H9 (cell line): ENCODE results near the gene CEP112. TPM values are rescaled to one million over a fixed set of nuclear protein-coding genes. Genes with fewer than 3 reads are reported as not detected.

Experiments used
- DNase-seq: peaks from one replicate; pipeline ENCODE4 v3.0.0-alpha.2; 2017
- H2AFZ ChIP-seq: one replicate; pipeline ENCODE4 v1.6.1; 2013; ENCODE audit warnings: mild to moderate bottlenecking, low read length, control low read depth, moderate library complexity
- H2AK5ac ChIP-seq: 2 replicates; pipeline ENCODE4 v1.6.1; 2013; ENCODE audit warnings: low read length, control low read depth, mixed read lengths; ENCODE audit not compliant: insufficient read length
- H2BK120ac ChIP-seq: one replicate; pipeline ENCODE4 v1.6.1; 2013; ENCODE audit warnings: low read depth, mild to moderate bottlenecking, low read length, control low read depth, inconsistent platforms; ENCODE audit not compliant: poor library complexity, severe bottlenecking
- H2BK12ac ChIP-seq: 2 replicates; pipeline ENCODE4 v1.6.1; 2013; ENCODE audit warnings: low read length, control low read depth, mixed read lengths, low read depth; ENCODE audit not compliant: insufficient read length
- H2BK15ac ChIP-seq: 2 replicates; pipeline ENCODE4 v1.6.1; 2013; ENCODE audit warnings: low read depth, low read length, control low read depth
- H2BK20ac ChIP-seq: one replicate; pipeline ENCODE4 v1.6.1; 2013; ENCODE audit warnings: low read depth, mild to moderate bottlenecking, low read length, control low read depth, inconsistent platforms; ENCODE audit not compliant: poor library complexity, severe bottlenecking
- H2BK5ac ChIP-seq: 2 replicates; pipeline ENCODE4 v1.6.1; 2013; ENCODE audit warnings: low read length, control low read depth, mixed read lengths; ENCODE audit not compliant: insufficient read length
- H3K14ac ChIP-seq: 2 replicates; pipeline ENCODE4 v1.6.1; 2013; ENCODE audit warnings: low read length, control low read depth; ENCODE audit not compliant: insufficient read depth
- H3K18ac ChIP-seq: 2 replicates; pipeline ENCODE4 v1.6.1; 2013; ENCODE audit warnings: low read depth, mild to moderate bottlenecking, mixed read lengths, low read length, control low read depth; ENCODE audit not compliant: insufficient read length
- H3K23ac ChIP-seq: 2 replicates; pipeline ENCODE4 v1.6.1; 2013; ENCODE audit warnings: low read length, control low read depth, mixed read lengths, low read depth; ENCODE audit not compliant: insufficient read length
- H3K23me2 ChIP-seq: 2 replicates; pipeline ENCODE4 v1.6.1; 2013; ENCODE audit warnings: low read depth, mild to moderate bottlenecking, mixed read lengths, low read length, control low read depth; ENCODE audit not compliant: insufficient read length, poor library complexity, severe bottlenecking
- H3K27ac ChIP-seq: 2 replicates; pipeline ENCODE4 v1.5.1; 2013; ENCODE audit warnings: low read length, control low read depth, mixed read lengths, low read depth; ENCODE audit not compliant: insufficient read length
- H3K27me3 ChIP-seq: 2 replicates; pipeline ENCODE4 v1.6.1; 2013; ENCODE audit warnings: low read length, control low read depth, inconsistent platforms; ENCODE audit not compliant: insufficient read depth
- H3K4ac ChIP-seq: 2 replicates; pipeline ENCODE4 v1.6.1; 2013; ENCODE audit warnings: low read depth, mild to moderate bottlenecking, control low read depth, inconsistent platforms, low read length, moderate library complexity
- H3K4me1 ChIP-seq: 2 replicates; pipeline ENCODE4 v1.6.1; 2013; ENCODE audit warnings: low read length, control low read depth, inconsistent platforms; ENCODE audit not compliant: insufficient read depth
- H3K4me2 ChIP-seq: 2 replicates; pipeline ENCODE4 v1.6.1; 2013; ENCODE audit warnings: low read length, control low read depth, mixed read lengths; ENCODE audit not compliant: insufficient read length, insufficient read depth
- H3K56ac ChIP-seq: 2 replicates; pipeline ENCODE4 v1.6.1; 2013; ENCODE audit warnings: low read depth, mild to moderate bottlenecking, mixed read lengths, low read length, control low read depth; ENCODE audit not compliant: insufficient read length
- H3K79me1 ChIP-seq: 2 replicates; pipeline ENCODE4 v1.6.1; 2013; ENCODE audit warnings: low read depth, mild to moderate bottlenecking, moderate library complexity, low read length, control low read depth, inconsistent platforms; ENCODE audit not compliant: insufficient read depth, poor library complexity, severe bottlenecking
- H3K79me2 ChIP-seq: 2 replicates; pipeline ENCODE4 v1.6.1; 2013; ENCODE audit warnings: low read length, control low read depth, inconsistent platforms; ENCODE audit not compliant: insufficient read depth
- H3K9ac ChIP-seq: 2 replicates; pipeline ENCODE4 v1.6.1; 2013; ENCODE audit warnings: low read length, control low read depth, mixed read lengths; ENCODE audit not compliant: insufficient read length; ENCODE audit errors: extremely low read depth
- H3K9me3 ChIP-seq: one replicate; pipeline ENCODE4 v1.6.1; 2013; ENCODE audit warnings: low read depth, low read length, inconsistent platforms; ENCODE audit not compliant: control insufficient read depth
- H3T11ph ChIP-seq: one replicate; pipeline ENCODE4 v1.6.1; 2013; ENCODE audit warnings: mild to moderate bottlenecking, low read length, control low read depth, inconsistent platforms
- H4K20me1 ChIP-seq: one replicate; pipeline ENCODE4 v1.6.1; 2013; ENCODE audit not compliant: control insufficient read depth, insufficient read length, insufficient read depth
- H4K5ac ChIP-seq: 2 replicates; pipeline ENCODE4 v1.6.1; 2013; ENCODE audit warnings: low read depth, mild to moderate bottlenecking, mixed read lengths, low read length, control low read depth; ENCODE audit not compliant: insufficient read length
- H4K8ac ChIP-seq: replicated peaks from 2 replicates; pipeline ENCODE4 v1.6.1; 2013; ENCODE audit warnings: low read length, control low read depth, mixed read lengths, low read depth; ENCODE audit not compliant: insufficient read length
- H4K91ac ChIP-seq: 2 replicates; pipeline ENCODE4 v1.6.1; 2013; ENCODE audit warnings: low read depth, mild to moderate bottlenecking, moderate library complexity, mixed read lengths, low read length, control low read depth; ENCODE audit not compliant: insufficient read length
- H3K27ac Mint-ChIP-seq, 3 experiments: 2 replicates in 2 of 3; 3 replicates in 1 of 3; pipeline ENCODE4 v1.8.0; 2020 to 2021; ENCODE audit warnings: mixed read lengths in 3 of 3, mild to moderate bottlenecking in 1 of 3, moderate library complexity in 1 of 3
- H3K27me3 Mint-ChIP-seq: 2 replicates; pipeline ENCODE4 v1.8.0; 2021; ENCODE audit warnings: low read depth, mild to moderate bottlenecking, moderate library complexity, mixed read lengths
- H3K36me3 Mint-ChIP-seq, 3 experiments: 2 replicates in 2 of 3; 3 replicates in 1 of 3; pipeline ENCODE4 v1.8.0; 2020 to 2021; ENCODE audit warnings: low read depth in 3 of 3, mixed read lengths in 3 of 3; ENCODE audit not compliant: insufficient read depth in 1 of 3
- H3K4me1 Mint-ChIP-seq, 2 experiments: 2 replicates each; pipeline ENCODE4 v1.8.0; 2020; ENCODE audit warnings: mixed read lengths in 2 of 2
- H3K4me3 Mint-ChIP-seq, 2 experiments: 2 replicates in 1 of 2; 3 replicates in 1 of 2; pipeline ENCODE4 v1.8.0; 2020 to 2021; ENCODE audit warnings: mild to moderate bottlenecking in 2 of 2, mixed read lengths in 2 of 2, moderate library complexity in 1 of 2
- H3K9me3 Mint-ChIP-seq, 2 experiments: 2 replicates in 1 of 2; 3 replicates in 1 of 2; pipeline ENCODE4 v1.8.0; 2020; ENCODE audit warnings: mild to moderate bottlenecking in 2 of 2, mixed read lengths in 2 of 2, moderate library complexity in 1 of 2
- WGBS: extraction: QIAGEN DNeasy Blood & Tissue Kit; methylation state at CpG from one replicate; pipeline ENCODE4 v1.1.7; 2013; ENCODE audit warnings: missing lambda C conversion rate, low lambda C conversion rate, mixed read lengths; ENCODE audit not compliant: insufficient read length; ENCODE audit errors: extremely low coverage; 5-methylcytosine and 5-hydroxymethylcytosine counted together
- total RNA-seq: library from RNA; stranded (reverse); gene quantifications from 2 replicates; pipeline ENCODE4 v1.2.1, GENCODE V29; 2021
- TF ChIP-seq, protein P1 (sequence below): fragments of 200-600 bp; sonication (generic); conservative IDR thresholded peaks from 3 replicates; pipeline ENCODE4 v1.8.0; 2021; ENCODE audit warnings: antibody characterized with exemption, mild to moderate bottlenecking

Gene CEP112
- total RNA-seq, 1 experiment from 2014 or later: 5.4 TPM

DNA sequence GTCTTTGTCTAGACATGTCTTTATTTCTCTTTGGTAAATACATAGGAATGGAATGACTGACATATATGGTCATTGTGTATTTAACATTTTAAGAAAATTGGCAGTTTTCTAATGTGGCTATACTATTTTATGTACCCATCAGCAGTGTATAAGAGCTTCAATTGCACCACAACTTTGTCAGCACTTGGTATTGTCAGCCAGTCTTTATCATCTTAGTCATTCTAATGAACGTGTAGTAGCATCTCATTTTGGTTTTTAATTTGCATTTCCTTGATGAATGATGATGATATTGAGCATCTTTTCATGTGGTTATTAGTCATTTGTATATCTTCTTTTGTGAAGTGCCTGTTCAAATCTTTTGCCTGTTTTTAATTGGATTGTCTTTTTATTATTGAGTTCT, 239.3 kb downstream of the CEP112 start:
- no peak overlapping the region for H4K91ac ChIP-seq
- no peak overlapping the region for H2BK20ac ChIP-seq
- no peak overlapping the region for H4K5ac ChIP-seq
- H3T11ph ChIP-seq: no peak overlapping the region
- H2AFZ ChIP-seq: no peak overlapping the region
- no peak overlapping the region for H4K8ac ChIP-seq
- no peak overlapping the region for H2BK15ac ChIP-seq
- Mint-ChIP-seq H3K36me3 (peaks cover 0 to 13% (median 0%) of the 10 kb centered on the region in 3 experiments; a peak in 3 of 7 replicates), H3K27ac (no peak overlapping the region), H3K9me3 (peaks cover 4 to 8% of the 10 kb centered on the region in 2 experiments; a peak in 3 of 5 replicates), H3K4me3 (no peak overlapping the region), H3K27me3 (no peaks in the 10 kb centered on the region), H3K4me1 (peaks cover 13 to 15% of the 10 kb centered on the region in 2 experiments)
- no peaks in the 10 kb centered on the region for H3K9me3 ChIP-seq
- no peak overlapping the region for H2BK5ac ChIP-seq
- peaks cover 3% of the 10 kb centered on the region; the same call in 1 of the 2 replicates for H3K4me1 ChIP-seq
- TF ChIP-seq, protein P1, sequence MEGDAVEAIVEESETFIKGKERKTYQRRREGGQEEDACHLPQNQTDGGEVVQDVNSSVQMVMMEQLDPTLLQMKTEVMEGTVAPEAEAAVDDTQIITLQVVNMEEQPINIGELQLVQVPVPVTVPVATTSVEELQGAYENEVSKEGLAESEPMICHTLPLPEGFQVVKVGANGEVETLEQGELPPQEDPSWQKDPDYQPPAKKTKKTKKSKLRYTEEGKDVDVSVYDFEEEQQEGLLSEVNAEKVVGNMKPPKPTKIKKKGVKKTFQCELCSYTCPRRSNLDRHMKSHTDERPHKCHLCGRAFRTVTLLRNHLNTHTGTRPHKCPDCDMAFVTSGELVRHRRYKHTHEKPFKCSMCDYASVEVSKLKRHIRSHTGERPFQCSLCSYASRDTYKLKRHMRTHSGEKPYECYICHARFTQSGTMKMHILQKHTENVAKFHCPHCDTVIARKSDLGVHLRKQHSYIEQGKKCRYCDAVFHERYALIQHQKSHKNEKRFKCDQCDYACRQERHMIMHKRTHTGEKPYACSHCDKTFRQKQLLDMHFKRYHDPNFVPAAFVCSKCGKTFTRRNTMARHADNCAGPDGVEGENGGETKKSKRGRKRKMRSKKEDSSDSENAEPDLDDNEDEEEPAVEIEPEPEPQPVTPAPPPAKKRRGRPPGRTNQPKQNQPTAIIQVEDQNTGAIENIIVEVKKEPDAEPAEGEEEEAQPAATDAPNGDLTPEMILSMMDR: no peak
- H2AK5ac ChIP-seq: no peak overlapping the region
- no peak overlapping the region for H3K56ac ChIP-seq
- H3K23ac ChIP-seq: no peak overlapping the region
- H2BK120ac ChIP-seq: no peak overlapping the region
- no peaks in the 10 kb centered on the region for H4K20me1 ChIP-seq
- no CpG with 5 or more reads among the region's 1 CpG for WGBS
- no peak overlapping the region for H3K4me2 ChIP-seq
- no peak for DNase-seq
- no peak overlapping the region for H2BK12ac ChIP-seq
- no peaks in the 10 kb centered on the region for H3K79me2 ChIP-seq
- H3K27me3 ChIP-seq: no peaks in the 10 kb centered on the region
- H3K14ac ChIP-seq: no peak overlapping the region
- no peak overlapping the region for H3K4ac ChIP-seq
- H3K79me1 ChIP-seq: no peaks in the 10 kb centered on the region
- H3K27ac ChIP-seq: no peak overlapping the region
- no peaks in the 10 kb centered on the region for H3K23me2 ChIP-seq
- H3K9ac ChIP-seq: no peak overlapping the region
- H3K18ac ChIP-seq: no peak overlapping the region
